Neural cell (in vitro differentiated cells): Measurements from ENCODE around the gene EVPL.

ENCODE experiments used
- EZH2 ChIP-seq: fragments of 200-600, 300-800 bp; shearing (Covaris generic), sonication (generic); IDR thresholded peaks from 2 replicates; pipeline ENCODE4 v1.6.1; 2014; ENCODE audit warnings: antibody characterized with exemption, low read length, borderline replicate concordance, mild to moderate bottlenecking; ENCODE audit not compliant: insufficient read depth, poor library complexity, severe bottlenecking
- MXI1 ChIP-seq: fragments of 450-650 bp; conservative IDR thresholded peaks from 2 replicates; pipeline ENCODE4 v1.6.1; 2014; ENCODE audit warnings: antibody characterized with exemption, mild to moderate bottlenecking; ENCODE audit not compliant: poor library complexity, severe bottlenecking
- RAD21 ChIP-seq: fragments of 450-650 bp; conservative IDR thresholded peaks from 2 replicates; pipeline ENCODE4 v1.6.1; 2014; ENCODE audit warnings: antibody characterized with exemption, mild to moderate bottlenecking, moderate library complexity
- SMC3 ChIP-seq: fragments of 450-650 bp; conservative IDR thresholded peaks from 2 replicates; pipeline ENCODE4 v1.6.1; 2014; ENCODE audit warnings: antibody characterized with exemption, mild to moderate bottlenecking, moderate library complexity; ENCODE audit not compliant: poor library complexity
- TF ChIP-seq, protein P1 (sequence below): fragments of 450-650 bp; IDR thresholded peaks from 2 replicates; pipeline ENCODE4 v1.5.1; 2014; ENCODE audit warnings: antibody characterized with exemption, mild to moderate bottlenecking, moderate library complexity; ENCODE audit not compliant: poor library complexity, severe bottlenecking
- TF ChIP-seq, protein P2 (sequence below): IDR thresholded peaks from 2 replicates; pipeline ENCODE4 v1.6.1; 2012; ENCODE audit warnings: borderline replicate concordance

DNA sequence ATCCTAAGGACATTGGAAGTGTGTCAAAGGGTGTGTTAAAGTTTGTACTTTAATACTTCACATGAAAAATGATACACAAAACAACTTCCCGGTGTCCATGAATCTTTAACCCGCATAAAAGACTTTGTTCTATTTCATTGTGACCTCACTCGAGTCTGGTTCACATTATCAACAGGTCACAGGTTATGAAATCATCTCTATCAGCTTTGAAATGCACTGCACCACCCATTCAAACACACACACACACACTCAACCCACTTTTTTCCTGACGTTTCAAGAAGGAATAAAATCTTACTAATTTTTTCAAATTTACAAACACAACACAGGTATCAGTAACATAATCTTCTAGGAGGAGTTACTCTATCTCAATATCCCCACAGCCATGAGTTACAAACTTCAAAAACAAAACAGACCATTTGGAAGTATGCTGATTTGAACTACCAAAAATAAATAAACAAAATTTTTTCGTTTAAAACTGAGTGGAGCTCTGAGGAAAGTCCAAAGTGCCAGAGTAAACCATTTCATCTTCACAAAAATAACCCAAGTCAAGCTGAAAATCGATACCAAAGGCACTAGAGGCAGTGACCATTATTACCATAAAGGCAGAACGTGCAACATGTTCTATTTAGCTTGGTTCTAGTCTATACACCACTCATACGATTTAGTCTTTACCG lies 50.8 kb downstream of the EVPL start:
- TF ChIP-seq, protein P1, sequence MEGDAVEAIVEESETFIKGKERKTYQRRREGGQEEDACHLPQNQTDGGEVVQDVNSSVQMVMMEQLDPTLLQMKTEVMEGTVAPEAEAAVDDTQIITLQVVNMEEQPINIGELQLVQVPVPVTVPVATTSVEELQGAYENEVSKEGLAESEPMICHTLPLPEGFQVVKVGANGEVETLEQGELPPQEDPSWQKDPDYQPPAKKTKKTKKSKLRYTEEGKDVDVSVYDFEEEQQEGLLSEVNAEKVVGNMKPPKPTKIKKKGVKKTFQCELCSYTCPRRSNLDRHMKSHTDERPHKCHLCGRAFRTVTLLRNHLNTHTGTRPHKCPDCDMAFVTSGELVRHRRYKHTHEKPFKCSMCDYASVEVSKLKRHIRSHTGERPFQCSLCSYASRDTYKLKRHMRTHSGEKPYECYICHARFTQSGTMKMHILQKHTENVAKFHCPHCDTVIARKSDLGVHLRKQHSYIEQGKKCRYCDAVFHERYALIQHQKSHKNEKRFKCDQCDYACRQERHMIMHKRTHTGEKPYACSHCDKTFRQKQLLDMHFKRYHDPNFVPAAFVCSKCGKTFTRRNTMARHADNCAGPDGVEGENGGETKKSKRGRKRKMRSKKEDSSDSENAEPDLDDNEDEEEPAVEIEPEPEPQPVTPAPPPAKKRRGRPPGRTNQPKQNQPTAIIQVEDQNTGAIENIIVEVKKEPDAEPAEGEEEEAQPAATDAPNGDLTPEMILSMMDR: no peak
- TF ChIP-seq, protein P2, sequence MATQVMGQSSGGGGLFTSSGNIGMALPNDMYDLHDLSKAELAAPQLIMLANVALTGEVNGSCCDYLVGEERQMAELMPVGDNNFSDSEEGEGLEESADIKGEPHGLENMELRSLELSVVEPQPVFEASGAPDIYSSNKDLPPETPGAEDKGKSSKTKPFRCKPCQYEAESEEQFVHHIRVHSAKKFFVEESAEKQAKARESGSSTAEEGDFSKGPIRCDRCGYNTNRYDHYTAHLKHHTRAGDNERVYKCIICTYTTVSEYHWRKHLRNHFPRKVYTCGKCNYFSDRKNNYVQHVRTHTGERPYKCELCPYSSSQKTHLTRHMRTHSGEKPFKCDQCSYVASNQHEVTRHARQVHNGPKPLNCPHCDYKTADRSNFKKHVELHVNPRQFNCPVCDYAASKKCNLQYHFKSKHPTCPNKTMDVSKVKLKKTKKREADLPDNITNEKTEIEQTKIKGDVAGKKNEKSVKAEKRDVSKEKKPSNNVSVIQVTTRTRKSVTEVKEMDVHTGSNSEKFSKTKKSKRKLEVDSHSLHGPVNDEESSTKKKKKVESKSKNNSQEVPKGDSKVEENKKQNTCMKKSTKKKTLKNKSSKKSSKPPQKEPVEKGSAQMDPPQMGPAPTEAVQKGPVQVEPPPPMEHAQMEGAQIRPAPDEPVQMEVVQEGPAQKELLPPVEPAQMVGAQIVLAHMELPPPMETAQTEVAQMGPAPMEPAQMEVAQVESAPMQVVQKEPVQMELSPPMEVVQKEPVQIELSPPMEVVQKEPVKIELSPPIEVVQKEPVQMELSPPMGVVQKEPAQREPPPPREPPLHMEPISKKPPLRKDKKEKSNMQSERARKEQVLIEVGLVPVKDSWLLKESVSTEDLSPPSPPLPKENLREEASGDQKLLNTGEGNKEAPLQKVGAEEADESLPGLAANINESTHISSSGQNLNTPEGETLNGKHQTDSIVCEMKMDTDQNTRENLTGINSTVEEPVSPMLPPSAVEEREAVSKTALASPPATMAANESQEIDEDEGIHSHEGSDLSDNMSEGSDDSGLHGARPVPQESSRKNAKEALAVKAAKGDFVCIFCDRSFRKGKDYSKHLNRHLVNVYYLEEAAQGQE: no peak
- TF ChIP-seq RAD21 (no peak), SMC3 (no peak), MXI1 (no peak), EZH2 (no peak)
